GM12892 (cell line): Measurements from ENCODE around the gene FZD8.

ENCODE experiments used
- POLR2A ChIP-seq: IDR thresholded peaks from 2 replicates; pipeline ENCODE4 v1.6.1; 2011; ENCODE audit warnings: low read depth, low read length, control low read depth
- POLR2AphosphoS5 ChIP-seq: IDR thresholded peaks from 2 replicates; pipeline ENCODE4 v1.6.1; 2011; ENCODE audit warnings: low read depth, low read length, control low read depth

DNA sequence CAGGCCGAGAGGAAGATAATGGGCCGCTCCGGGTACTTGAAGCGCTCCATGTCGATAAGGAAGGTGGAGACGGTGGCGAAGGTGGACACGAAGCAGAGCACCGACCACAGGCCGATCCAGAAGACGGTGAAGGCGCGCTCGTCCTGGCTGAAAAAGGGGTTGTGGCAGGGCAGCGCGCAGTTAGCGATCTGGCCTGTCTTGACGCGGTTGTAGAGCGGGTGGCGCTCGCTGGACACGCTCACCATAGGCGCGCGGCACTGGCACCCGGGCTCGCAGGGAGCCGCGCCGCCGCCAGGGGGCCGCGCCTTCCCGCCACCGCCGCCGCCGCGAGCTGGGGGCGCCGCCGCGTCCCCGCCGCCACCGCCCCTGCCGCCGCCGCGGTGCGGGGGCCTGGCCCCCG is 1.6 kb downstream of the FZD8 start:
- TF ChIP-seq POLR2AphosphoS5 (no peak), POLR2A (no peak)
